ENCODE results near the gene GRB2.
"Not testable (repeated sequence)": the region's sequence is repeated elsewhere in the genome, so short reads cannot be mapped to it uniquely, and the experiment has no call there.

Gene GRB2

GRCh38 chr17:75288359-75288758 is 117.1 kb downstream of the GRB2 start:
- Mint-ChIP-seq H3K36me3 (ENCODE audit: low read depth) (peaks cover 33% of the 10 kb centered on the region), H3K27ac (peak overlapping the region; percentile 100), H3K4me1 (ENCODE audit: low read depth) (peaks cover 35% of the 10 kb centered on the region), H3K4me3 (peak overlapping the region; percentile 93), H3K27me3 (no peaks in the 10 kb centered on the region), H3K9me3 (no peaks in the 10 kb centered on the region)

- Mint-ChIP-seq H3K4me3 (peak overlapping the region; percentile 93), H3K4me1 (ENCODE audit: low read depth) (peaks cover 34% of the 10 kb centered on the region), H3K36me3 (ENCODE audit: low read depth) (peaks cover 36% of the 10 kb centered on the region), H3K27ac (peak overlapping the region; percentile 47), H3K27me3 (no peaks in the 10 kb centered on the region), H3K9me3 (no peaks in the 10 kb centered on the region)
Measured at GRCh38 chr17:75287221-75287620, 118.3 kb downstream of the GRB2 start.

- Mint-ChIP-seq H3K4me1 (ENCODE audit: low read depth) (peaks cover 15% of the 10 kb centered on the region), H3K27ac (no peak overlapping the region), H3K4me3 (no peak overlapping the region), H3K27me3 (no peaks in the 10 kb centered on the region), H3K36me3 (ENCODE audit: low read depth) (peaks cover 48% of the 10 kb centered on the region), H3K9me3 (no peaks in the 10 kb centered on the region)
Measured at GRCh38 chr17:75285123-75285522, 120.4 kb downstream of the GRB2 start.

- not testable (repeated sequence) for H3K4me1 Mint-ChIP-seq (ENCODE audit: low read depth); H3K9me3 Mint-ChIP-seq; H3K27ac Mint-ChIP-seq; H3K4me3 Mint-ChIP-seq; H3K27me3 Mint-ChIP-seq
- H3K36me3 Mint-ChIP-seq (ENCODE audit: low read depth), result peaks cover 44% of the 10 kb centered on the region
Measured at GRCh38 chr17:75280189-75280588, 125.3 kb downstream of the GRB2 start.

- Mint-ChIP-seq H3K27me3 (no peaks in the 10 kb centered on the region), H3K27ac (no peak overlapping the region), H3K9me3 (no peaks in the 10 kb centered on the region), H3K4me1 (ENCODE audit: low read depth) (peaks cover 19% of the 10 kb centered on the region), H3K36me3 (ENCODE audit: low read depth) (peaks cover 47% of the 10 kb centered on the region), H3K4me3 (no peak overlapping the region)
Measured at GRCh38 chr17:75277664-75278071, 127.8 kb downstream of the GRB2 start.

GRCh38 chr17:75273977-75274708 is 131.3 kb downstream of the GRB2 start:
- Mint-ChIP-seq H3K9me3 (no peaks in the 10 kb centered on the region), H3K4me3 (no peak overlapping the region), H3K4me1 (ENCODE audit: low read depth) (peaks cover 34% of the 10 kb centered on the region), H3K27me3 (no peaks in the 10 kb centered on the region), H3K27ac (peak overlapping the region; percentile 47), H3K36me3 (ENCODE audit: low read depth) (peaks cover 42% of the 10 kb centered on the region)

GRCh38 chr17:75272848-75273184 is 132.7 kb downstream of the GRB2 start:
- Mint-ChIP-seq H3K9me3 (no peaks in the 10 kb centered on the region), H3K27me3 (no peaks in the 10 kb centered on the region), H3K4me3 (peak overlapping the region; percentile 86), H3K27ac (peak overlapping the region; percentile 70), H3K36me3 (ENCODE audit: low read depth) (peaks cover 38% of the 10 kb centered on the region), H3K4me1 (ENCODE audit: low read depth) (peaks cover 44% of the 10 kb centered on the region)

- Mint-ChIP-seq H3K36me3 (ENCODE audit: low read depth) (peaks cover 33% of the 10 kb centered on the region), H3K27ac (peak overlapping the region; percentile 86), H3K4me3 (peak overlapping the region; percentile 86), H3K27me3 (no peaks in the 10 kb centered on the region), H3K4me1 (ENCODE audit: low read depth) (peaks cover 45% of the 10 kb centered on the region), H3K9me3 (no peaks in the 10 kb centered on the region)
Measured at GRCh38 chr17:75271955-75272847, 133.3 kb downstream of the GRB2 start.

GRCh38 chr17:75271233-75271954 is 134.1 kb downstream of the GRB2 start:
- Mint-ChIP-seq H3K9me3 (no peaks in the 10 kb centered on the region), H3K4me3 (peak overlapping the region; percentile 86), H3K27me3 (no peaks in the 10 kb centered on the region), H3K36me3 (ENCODE audit: low read depth) (peaks cover 39% of the 10 kb centered on the region), H3K27ac (peak overlapping the region; percentile 86), H3K4me1 (ENCODE audit: low read depth) (peaks cover 45% of the 10 kb centered on the region)

- H3K27ac Mint-ChIP-seq, result peak within 1 kb of the TSS; percentile 86
- no peaks in the 10 kb centered on the region for H3K9me3 Mint-ChIP-seq
- peaks cover 45% of the 10 kb centered on the region for H3K4me1 Mint-ChIP-seq (ENCODE audit: low read depth)
- H3K4me3 Mint-ChIP-seq, result peak within 1 kb of the TSS; percentile 86
- H3K27me3 Mint-ChIP-seq, result no peaks in the 10 kb centered on the region
- H3K36me3 Mint-ChIP-seq (ENCODE audit: low read depth), result peaks cover 44% of the 10 kb centered on the region
Measured at GRCh38 chr17:75270966-75271232, 134.6 kb downstream of the GRB2 start, which contains the start of gene MIF4GD. MIF4GD (minus strand) TSS chr17:75271231; CDS start chr17:75270195, 1,036 bp downstream.

GRCh38 chr17:75270218-75270965 is 135.1 kb downstream of the GRB2 start:
- H3K4me1 Mint-ChIP-seq (ENCODE audit: low read depth), result peaks cover 44% of the 10 kb centered on the region
- H3K27me3 Mint-ChIP-seq, result no peaks in the 10 kb centered on the region
- no peaks in the 10 kb centered on the region for H3K9me3 Mint-ChIP-seq
- H3K27ac Mint-ChIP-seq, result peak overlapping the region; percentile 83
- peak overlapping the region; percentile 85 for H3K4me3 Mint-ChIP-seq
- peaks cover 48% of the 10 kb centered on the region for H3K36me3 Mint-ChIP-seq (ENCODE audit: low read depth)

- Mint-ChIP-seq H3K36me3 (ENCODE audit: low read depth) (peaks cover 47% of the 10 kb centered on the region), H3K27ac (peak overlapping the region; percentile 83), H3K27me3 (no peaks in the 10 kb centered on the region), H3K9me3 (no peaks in the 10 kb centered on the region), H3K4me1 (ENCODE audit: low read depth) (peaks cover 41% of the 10 kb centered on the region), H3K4me3 (peak overlapping the region; percentile 85)
Measured at GRCh38 chr17:75269844-75270217, 135.6 kb downstream of the GRB2 start.
